ENCODE results near the gene OSBPL10.

The OSBPL10 gene

GRCh38 chr3:31900583-31900982 is 80.5 kb downstream of the OSBPL10 start:
- no peak overlapping the region for H3K4me3 ChIP-seq (ENCODE audit: low read depth, low read length)
- TF ChIP-seq, protein P1, sequence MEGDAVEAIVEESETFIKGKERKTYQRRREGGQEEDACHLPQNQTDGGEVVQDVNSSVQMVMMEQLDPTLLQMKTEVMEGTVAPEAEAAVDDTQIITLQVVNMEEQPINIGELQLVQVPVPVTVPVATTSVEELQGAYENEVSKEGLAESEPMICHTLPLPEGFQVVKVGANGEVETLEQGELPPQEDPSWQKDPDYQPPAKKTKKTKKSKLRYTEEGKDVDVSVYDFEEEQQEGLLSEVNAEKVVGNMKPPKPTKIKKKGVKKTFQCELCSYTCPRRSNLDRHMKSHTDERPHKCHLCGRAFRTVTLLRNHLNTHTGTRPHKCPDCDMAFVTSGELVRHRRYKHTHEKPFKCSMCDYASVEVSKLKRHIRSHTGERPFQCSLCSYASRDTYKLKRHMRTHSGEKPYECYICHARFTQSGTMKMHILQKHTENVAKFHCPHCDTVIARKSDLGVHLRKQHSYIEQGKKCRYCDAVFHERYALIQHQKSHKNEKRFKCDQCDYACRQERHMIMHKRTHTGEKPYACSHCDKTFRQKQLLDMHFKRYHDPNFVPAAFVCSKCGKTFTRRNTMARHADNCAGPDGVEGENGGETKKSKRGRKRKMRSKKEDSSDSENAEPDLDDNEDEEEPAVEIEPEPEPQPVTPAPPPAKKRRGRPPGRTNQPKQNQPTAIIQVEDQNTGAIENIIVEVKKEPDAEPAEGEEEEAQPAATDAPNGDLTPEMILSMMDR (IDR thresholded peaks at IDR 0.05; ENCODE audit: low read depth, low read length): no peak

- H3K4me3 ChIP-seq (ENCODE audit: low read depth, low read length): no peak overlapping the region
- TF ChIP-seq, protein P1 (IDR thresholded peaks at IDR 0.05; ENCODE audit: low read depth, low read length): no peak
Observed at GRCh38 chr3:31896648-31897433, 84.2 kb downstream of the OSBPL10 start.

GRCh38 chr3:31896026-31896425 is 85.0 kb downstream of the OSBPL10 start:
- TF ChIP-seq, protein P1 (IDR thresholded peaks at IDR 0.05; ENCODE audit: low read depth, low read length): no peak
- H3K4me3 ChIP-seq (ENCODE audit: low read depth, low read length): no peak overlapping the region

DNA sequence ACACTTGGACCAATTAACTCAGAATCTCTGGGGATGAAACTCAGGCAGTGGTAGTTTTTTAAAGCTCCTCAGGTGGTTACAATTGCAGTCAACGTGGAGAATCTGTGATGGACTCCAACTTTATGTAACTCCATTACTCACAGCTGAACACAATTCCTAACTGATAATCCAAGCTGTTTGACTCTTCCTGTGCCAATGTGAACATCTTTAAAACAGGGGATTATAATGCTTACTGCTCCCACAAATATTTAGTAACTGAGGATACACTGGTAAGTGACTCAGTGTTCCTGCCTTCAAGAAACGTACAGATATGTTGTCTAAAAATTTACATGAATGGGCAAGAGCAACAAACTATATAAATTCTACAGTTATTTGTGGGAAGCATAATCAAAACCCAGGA is 85.6 kb downstream of the OSBPL10 start:
- no peak overlapping the region for H3K4me3 ChIP-seq (ENCODE audit: low read depth, low read length)
- TF ChIP-seq, protein P1 (IDR thresholded peaks at IDR 0.05; ENCODE audit: low read depth, low read length): no peak

- no peak overlapping the region for H3K4me3 ChIP-seq (ENCODE audit: low read depth, low read length)
- TF ChIP-seq, protein P1 (IDR thresholded peaks at IDR 0.05; ENCODE audit: low read depth, low read length): no peak
Observed at GRCh38 chr3:31892916-31893573, 88.0 kb downstream of the OSBPL10 start.

- TF ChIP-seq, protein P1 (IDR thresholded peaks at IDR 0.05; ENCODE audit: low read depth, low read length): no peak
- H3K4me3 ChIP-seq (ENCODE audit: low read depth, low read length): no peak overlapping the region
Observed at GRCh38 chr3:31892500-31892899, 88.6 kb downstream of the OSBPL10 start.

DNA sequence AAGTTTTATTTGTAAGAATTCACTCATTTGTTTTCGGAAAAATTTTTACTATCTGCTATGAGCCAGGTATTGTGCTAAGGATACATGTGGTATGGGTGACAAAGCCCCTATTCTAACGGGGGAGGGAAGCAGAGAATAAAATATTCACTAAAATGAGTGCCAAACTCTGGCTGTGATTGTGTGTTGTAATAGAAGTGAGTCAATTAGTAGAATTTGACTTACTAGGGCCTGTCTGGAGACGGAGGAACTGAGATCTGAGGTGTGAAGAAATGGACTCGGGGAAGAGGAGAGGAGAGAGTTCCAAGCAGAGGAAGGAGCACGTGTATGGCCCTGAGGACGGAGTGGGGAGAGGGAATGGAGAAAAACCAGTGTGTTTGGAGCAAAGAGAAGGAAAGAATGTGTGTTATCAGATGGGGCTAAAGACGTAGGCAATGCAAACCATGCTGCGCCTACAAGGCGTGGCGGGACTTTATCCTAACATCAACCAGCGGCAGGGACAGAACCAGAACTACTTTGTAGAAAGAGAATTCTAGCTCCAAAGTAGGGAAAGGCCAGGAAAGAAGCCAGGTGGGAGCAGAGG is 89.1 kb downstream of the OSBPL10 start:
- H3K4me3 ChIP-seq (ENCODE audit: low read depth, low read length): no peak overlapping the region
- TF ChIP-seq, protein P1 (IDR thresholded peaks at IDR 0.05; ENCODE audit: low read depth, low read length): no peak
